ENCODE results near the gene RNF181.
"Not testable (repeated sequence)": the region's sequence is repeated elsewhere in the genome, so short reads cannot be mapped to it uniquely, and the experiment has no call there.

Gene RNF181

GRCh38 chr2:85611705-85612587 lies 16.4 kb downstream of the RNF181 start, which contains the start of gene C2orf68:
C2orf68 (minus strand) TSS chr2:85612066; CDS start chr2:85611984, 82 bp downstream.
- H3K4me1 ChIP-seq (ENCODE audit: control insufficient read depth in 1 of 2, insufficient read depth in 1 of 2, low read depth in 1 of 2, low read length in 1 of 2): peaks cover 62 to 65% of the 10 kb centered on the region in 2 experiments
- TF ChIP-seq CTCF (IDR thresholded peaks at IDR 0.05): peak; percentile 38
- peaks cover 28% of the 10 kb centered on the region for H3K36me3 ChIP-seq

GRCh38 chr2:85613717-85614515 lies 18.4 kb downstream of the RNF181 start:
- H3K9me3 ChIP-seq: no peaks in the 10 kb centered on the region
- H3K4me1 ChIP-seq (ENCODE audit: control insufficient read depth in 1 of 2, insufficient read depth in 1 of 2, low read depth in 1 of 2, low read length in 1 of 2): peaks cover 50 to 57% of the 10 kb centered on the region in 2 experiments

More at GRCh38 chr2:85611705-85612587, 16.4 kb downstream of the RNF181 start, which contains the start of gene C2orf68:
- Histone ChIP-seq H3K9me3 (no peaks in the 10 kb centered on the region), H3K27me3 (no peaks in the 10 kb centered on the region), H3K27ac (peak within 1 kb of the TSS; percentile 92), H3K4me3 (ENCODE audit: low read depth in 1 of 2, low read length in 1 of 2) (peak within 1 kb of the TSS; percentile 91 to 96)

GRCh38 chr2:85614757-85615156 lies 19.2 kb downstream of the RNF181 start:
- not testable (repeated sequence) for H3K4me3 ChIP-seq (ENCODE audit: low read depth in 1 of 2, low read length in 1 of 2); H3K27ac ChIP-seq; H3K9me3 ChIP-seq; H3K27me3 ChIP-seq
- Histone ChIP-seq H3K4me1 (ENCODE audit: control insufficient read depth in 1 of 2, insufficient read depth in 1 of 2, low read depth in 1 of 2, low read length in 1 of 2) (peaks cover 43 to 48% of the 10 kb centered on the region in 2 experiments), H3K36me3 (peaks cover 13% of the 10 kb centered on the region)

More at GRCh38 chr2:85613717-85614515, 18.4 kb downstream of the RNF181 start:
- Histone ChIP-seq H3K36me3 (peaks cover 12% of the 10 kb centered on the region), H3K27me3 (no peaks in the 10 kb centered on the region), H3K4me3 (ENCODE audit: low read depth in 1 of 2, low read length in 1 of 2) (no peak overlapping the region), H3K27ac (no peak overlapping the region)
- no peak for TF ChIP-seq CTCF (IDR thresholded peaks at IDR 0.05)

GRCh38 chr2:85615413-85615728 lies 19.8 kb downstream of the RNF181 start:
- H3K27ac ChIP-seq: peak overlapping the region; percentile 90
- no peaks in the 10 kb centered on the region for H3K9me3 ChIP-seq
- peaks cover 37 to 42% of the 10 kb centered on the region in 2 experiments for H3K4me1 ChIP-seq (ENCODE audit: control insufficient read depth in 1 of 2, insufficient read depth in 1 of 2, low read depth in 1 of 2, low read length in 1 of 2)
- TF ChIP-seq CTCF (IDR thresholded peaks at IDR 0.05): no peak
- H3K4me3 ChIP-seq (ENCODE audit: low read depth in 1 of 2, low read length in 1 of 2): peak overlapping the region in 1 of 2 experiments; percentile 92
- no peaks in the 10 kb centered on the region for H3K27me3 ChIP-seq
- peaks cover 14% of the 10 kb centered on the region for H3K36me3 ChIP-seq

GRCh38 chr2:85617723-85618122 lies 22.2 kb downstream of the RNF181 start:
- H3K36me3 ChIP-seq: peaks cover 35% of the 10 kb centered on the region
- H3K4me3 ChIP-seq (ENCODE audit: low read depth in 1 of 2, low read length in 1 of 2); H3K9me3 ChIP-seq; H3K27ac ChIP-seq; H3K27me3 ChIP-seq: not testable (repeated sequence)
- H3K4me1 ChIP-seq (ENCODE audit: control insufficient read depth in 1 of 2, insufficient read depth in 1 of 2, low read depth in 1 of 2, low read length in 1 of 2): peaks cover 20 to 22% of the 10 kb centered on the region in 2 experiments

- TF ChIP-seq CTCF (IDR thresholded peaks at IDR 0.05): no peak
- Histone ChIP-seq H3K4me3 (ENCODE audit: low read depth in 1 of 2, low read length in 1 of 2) (no peak overlapping the region), H3K4me1 (ENCODE audit: control insufficient read depth in 1 of 2, insufficient read depth in 1 of 2, low read depth in 1 of 2, low read length in 1 of 2) (peaks cover 17 to 19% of the 10 kb centered on the region in 2 experiments), H3K27ac (no peak overlapping the region), H3K27me3 (no peaks in the 10 kb centered on the region), H3K36me3 (peaks cover 53% of the 10 kb centered on the region), H3K9me3 (no peaks in the 10 kb centered on the region)
Measured at GRCh38 chr2:85619617-85620016, 24.1 kb downstream of the RNF181 start.
